Activated T-helper 9 cell treated with anti-CD3 and anti-CD28 coated beads, Interleukin-2, amount 50 U/mL, for 16 hours (primary cell): Measurements from ENCODE around the gene PKP4.

Experiments used
- DNase-seq: peaks from one replicate; pipeline ENCODE4 v3.0.0-alpha.2; 2020; ENCODE audit warnings: low read depth

The PKP4 gene

DNA sequence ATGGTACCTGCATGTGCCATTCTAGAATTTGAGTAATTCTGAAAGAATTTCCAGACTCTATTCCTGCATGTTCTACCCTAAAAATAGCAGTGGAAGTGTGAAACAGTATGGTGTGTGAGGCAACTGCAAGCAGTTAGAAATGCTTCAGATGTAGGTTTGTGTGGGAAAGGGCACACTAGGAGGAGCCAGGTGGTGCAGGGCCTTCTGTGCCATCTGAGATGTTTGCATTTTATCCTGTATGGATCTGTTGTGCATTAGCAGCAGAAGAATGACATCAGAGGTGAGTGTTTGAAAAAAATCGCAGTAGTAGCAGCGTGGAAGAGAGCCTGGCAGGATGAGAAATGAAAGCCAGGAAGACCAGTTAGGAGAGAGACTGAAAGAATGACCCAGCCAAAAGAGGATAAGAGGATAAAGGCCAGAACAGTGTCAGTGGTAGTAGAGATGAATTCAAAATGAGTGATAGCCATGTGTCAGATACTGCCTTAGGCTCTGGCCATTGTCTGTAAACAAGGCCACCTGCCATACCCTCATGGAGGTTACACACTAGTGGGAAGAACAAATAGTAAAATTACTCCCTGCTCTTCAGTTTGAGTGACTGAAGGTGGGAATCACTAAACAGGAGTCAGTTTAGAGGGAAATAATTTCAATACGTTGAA, 142.2 kb downstream of the PKP4 start:
- DNase-seq = no peak

DNA sequence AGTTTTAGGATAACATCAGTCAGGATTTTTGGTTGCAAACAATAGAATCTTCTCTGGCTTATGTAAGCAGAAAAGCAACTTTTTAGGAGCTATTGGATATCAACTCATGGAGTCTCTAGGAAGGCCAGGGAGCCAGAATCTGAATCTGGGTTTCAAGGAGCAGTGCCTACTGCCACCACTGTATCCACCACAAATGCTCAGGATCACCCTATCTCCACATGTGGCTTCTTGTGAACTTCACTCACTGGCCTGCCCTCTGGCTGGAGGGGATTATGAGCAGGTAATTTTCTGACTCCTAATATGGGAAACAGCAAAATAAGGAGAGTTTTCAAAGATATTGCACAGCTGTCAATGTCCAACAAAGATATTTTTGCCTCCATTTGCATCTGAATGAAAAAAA, 142.9 kb downstream of the PKP4 start:
- no peak for DNase-seq

DNA sequence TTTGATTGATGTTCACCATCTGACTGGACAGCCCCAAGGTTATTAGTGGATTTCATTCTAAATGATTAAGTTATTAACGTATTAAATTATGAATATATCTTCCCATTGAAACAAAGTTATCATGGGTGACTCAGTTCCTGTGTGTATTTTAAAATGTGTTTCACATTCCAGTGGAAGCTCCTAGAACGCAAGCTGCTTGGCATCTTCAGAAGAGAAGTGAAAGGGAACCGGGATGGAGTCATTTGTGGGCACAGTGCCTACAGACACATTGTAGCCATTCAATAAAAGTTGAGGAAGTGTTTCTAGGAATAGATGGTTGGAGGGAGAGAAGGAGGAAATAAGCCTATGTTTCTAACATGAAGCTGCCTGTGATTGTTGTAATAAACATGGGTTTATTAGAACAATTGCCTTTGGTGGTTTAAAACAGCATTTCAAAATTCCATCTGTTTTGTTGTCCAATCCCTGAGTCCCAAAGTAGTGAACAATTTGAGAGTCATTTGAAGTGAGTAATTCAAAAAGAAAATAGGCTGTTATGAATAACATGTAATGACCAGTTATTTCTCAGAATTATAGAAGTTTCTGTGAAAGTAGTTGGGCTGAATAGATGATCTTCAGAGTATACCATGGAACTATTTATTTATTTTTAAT, 143.5 kb downstream of the PKP4 start:
- no peak for DNase-seq

DNA sequence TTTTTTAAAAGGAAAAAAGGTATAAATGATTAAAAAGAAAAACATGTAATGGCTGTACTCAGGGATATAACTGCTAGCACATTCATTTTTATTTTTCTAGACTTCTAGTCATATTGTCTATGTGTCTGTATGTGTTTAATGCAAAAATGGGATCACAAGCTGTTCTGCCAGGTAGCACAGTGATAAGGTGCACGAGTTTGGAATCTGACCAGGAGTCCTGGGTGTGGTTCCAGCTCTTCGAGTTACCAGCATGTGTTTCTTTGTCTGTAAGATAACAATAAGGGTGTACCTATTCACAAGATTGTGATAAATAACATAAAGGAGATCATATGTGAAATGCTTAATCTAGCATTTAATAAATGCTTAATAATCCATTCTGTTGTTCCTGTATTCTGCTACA, 145.3 kb downstream of the PKP4 start:
- no peak for DNase-seq

DNA sequence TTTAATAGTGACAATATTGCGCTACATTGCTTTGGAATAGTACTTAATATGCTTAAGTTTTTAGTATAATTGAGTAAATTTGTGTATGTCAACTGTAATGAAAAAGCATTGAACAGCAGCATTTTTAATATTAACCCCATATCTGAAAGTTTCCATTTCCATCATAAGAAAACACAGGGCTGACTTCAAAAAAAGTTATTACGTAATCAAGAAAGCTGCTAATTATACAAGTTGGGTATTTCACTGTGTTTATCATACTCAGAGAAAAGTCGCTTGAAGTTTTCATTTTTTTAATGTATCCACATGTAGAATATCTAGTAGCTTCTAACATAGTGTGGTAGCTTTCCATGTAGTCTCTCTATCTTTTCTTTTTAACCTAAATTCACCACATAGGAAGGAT, 146.5 kb downstream of the PKP4 start:
- no peak for DNase-seq

DNA sequence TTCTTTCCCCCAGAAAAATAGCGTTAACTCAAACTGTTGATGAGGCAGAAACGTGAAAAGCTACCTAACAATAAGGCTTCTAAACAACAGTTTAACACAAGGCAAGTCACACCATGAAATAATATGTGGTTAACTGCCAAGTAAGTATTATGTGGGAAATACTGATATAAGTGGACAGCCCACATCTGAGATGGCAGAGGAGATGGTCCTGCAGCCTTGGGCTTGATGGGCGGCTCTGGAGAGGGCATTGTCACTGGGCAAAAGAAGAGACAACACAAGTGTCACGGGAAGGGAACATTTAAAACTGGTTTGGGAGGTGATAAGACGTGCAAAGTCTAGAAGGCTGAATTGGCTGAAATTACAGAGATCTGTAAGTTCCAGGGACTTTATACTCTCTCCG, 147.2 kb downstream of the PKP4 start:
- DNase-seq = no peak

DNA sequence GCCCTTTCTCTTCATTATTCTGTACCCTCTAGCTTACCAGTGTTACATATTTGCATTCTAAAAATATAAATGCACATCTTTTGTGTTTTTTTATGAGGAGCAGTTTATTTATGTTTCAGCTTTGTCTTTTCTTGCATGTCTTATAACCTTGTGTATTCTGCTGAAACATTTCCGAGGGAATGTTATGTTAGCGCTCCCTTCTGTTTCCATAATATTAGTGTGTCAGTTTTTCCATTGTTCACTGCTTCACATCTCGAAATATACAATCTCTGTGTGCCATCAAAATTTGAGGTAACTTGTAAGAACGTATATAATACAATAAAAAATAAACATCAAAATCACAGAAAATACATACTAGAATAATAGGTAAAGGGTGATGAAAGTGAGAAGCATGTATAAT, 153.3 kb downstream of the PKP4 start:
- no peak for DNase-seq

DNA sequence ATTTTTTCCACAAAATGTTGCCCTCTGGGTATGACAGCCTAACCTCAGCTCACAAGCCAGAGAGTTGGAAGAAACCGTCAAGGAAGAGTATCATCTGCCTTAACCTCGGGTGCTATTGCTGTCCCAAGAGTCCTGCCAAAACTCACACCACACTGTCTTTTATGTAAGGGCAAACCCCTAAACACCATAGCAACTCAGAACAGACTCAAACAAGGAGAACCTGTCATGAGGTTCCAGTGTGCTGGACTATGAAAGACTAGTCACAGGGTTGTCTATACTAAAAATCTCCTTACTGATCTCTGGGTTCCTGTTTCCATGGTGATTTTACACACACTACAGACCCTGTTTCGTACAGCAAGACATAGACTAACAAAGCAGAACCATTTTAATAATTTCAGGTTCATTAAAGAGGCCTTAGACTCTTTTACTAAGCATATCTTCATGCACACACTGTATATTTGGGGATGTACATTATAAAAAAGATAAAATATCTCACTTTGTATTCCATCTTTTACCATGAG, 159.8 kb downstream of the PKP4 start:
- no peak for DNase-seq

DNA sequence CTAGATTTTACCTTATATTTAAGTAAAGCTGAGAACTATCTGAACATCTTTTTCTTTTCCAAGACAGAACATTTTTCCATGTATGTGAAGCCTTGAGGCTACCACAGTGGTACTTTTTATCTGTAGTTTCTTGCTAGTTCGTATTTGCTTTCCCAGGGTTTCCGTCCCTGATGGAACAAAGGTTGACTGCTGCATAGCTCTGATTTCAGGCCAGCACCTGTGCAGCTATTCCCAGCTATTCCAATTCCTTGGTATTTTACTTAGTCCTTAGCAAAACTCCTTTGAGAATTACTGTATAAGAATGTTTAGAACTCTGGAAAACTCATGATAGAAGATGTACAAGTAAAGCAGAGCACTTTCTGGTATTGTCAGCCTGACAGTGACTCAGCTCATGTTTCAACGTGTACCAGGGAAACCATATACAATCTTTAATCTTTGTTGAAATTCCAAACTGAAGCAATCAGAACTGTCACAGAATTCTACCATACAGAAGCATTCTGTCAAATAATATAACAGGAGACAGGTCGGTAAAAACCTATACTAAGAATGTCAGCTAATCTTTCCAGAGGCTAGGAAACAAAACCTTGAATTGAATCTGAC, 162.2 kb downstream of the PKP4 start:
- no peak for DNase-seq

DNA sequence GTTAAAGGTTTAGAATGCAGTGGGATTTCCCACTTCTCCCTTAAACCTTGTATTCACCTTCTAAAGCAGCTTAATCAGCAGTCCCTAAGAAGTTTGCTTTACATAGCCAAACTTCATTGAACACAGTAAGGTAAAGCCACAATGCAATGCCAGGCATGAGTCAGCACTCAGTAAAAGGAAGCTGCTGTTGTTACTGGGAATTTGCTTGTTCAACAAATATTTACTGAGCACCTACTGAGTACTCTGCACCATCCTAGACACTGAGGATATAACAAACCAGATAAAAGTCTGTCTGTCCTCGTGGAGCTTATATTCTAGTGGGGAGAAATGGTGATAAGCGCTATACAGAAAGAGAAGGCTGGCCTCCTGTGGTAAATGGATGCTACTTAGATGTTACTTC, 162.7 kb downstream of the PKP4 start:
- DNase-seq = no peak

DNA sequence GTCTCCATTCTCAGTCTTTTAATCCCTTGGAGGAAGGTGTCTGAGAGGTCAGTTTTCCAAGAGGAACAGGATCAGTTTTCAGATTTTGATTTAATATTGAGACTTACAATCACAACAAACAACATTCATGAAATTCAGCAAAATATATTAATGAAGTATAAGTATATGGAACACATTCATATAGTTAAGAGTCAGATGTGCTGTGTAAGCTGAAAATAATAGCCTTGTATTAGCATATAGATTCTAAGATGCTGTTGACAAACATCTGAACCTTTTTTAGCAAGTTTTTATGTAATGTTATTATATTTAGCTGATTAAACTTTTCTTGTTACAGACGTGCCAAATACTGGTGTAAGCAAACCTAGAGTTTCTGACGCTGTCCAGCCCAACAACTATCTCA, 163.9 kb downstream of the PKP4 start:
- no peak for DNase-seq

DNA sequence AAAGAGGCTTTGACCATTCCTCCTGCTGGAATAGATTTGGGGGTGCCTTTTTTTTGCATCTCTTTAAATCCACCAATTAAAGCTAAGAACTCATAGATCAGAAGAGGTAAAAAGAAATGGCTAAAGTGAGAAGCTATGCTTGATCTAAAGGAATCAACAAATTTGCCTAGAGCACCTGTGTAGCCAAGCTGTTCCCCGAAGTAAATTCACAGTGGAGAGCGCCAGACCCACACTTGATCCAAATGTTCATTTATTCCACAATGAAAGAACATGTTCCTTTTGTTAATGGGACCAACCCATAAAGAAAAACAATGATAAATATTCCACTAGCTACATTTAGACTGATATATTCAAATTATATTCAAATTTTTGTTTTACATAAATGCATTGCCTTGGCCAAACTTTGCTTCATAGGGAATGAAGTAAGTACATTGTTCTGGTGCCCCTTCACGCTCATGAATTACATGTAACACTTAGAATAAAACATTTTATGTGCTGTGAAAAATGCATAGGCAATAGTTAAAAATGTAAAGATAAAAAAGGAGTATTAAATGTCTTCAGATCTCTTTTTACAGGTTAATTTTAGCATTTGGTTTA, 167.4 kb downstream of the PKP4 start:
- DNase-seq = no peak

DNA sequence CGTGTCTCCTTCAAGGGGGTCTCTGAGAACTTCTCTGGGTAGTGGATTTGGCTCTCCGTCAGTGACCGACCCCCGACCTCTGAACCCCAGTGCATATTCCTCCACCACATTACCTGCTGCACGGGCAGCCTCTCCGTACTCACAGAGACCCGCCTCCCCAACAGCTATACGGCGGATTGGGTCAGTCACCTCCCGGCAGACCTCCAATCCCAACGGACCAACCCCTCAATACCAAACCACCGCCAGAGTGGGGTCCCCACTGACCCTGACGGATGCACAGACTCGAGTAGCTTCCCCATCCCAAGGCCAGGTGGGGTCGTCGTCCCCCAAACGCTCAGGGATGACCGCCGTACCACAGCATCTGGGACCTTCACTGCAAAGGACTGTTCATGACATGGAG, 168.2 kb downstream of the PKP4 start:
- DNase-seq = no peak

DNA sequence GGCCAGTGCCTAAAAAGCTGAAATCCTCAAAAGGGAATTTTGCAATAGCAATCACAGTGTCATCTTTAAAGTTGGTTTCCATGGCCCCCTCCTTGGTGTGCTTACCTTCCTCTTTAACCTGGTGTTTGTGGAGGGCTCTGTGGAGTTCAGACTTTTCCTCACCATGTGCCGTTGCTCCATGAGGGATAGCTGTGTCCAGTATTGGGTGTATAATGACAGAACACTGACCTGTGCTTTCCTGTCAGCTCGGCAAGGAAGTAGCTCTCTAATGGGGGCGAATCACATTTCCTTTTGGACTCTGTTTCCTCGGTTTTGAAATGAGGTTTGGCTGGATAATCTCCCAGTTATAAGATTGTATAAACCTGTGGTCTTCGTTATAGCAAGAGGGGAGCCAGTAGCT, 172.4 kb downstream of the PKP4 start:
- DNase-seq = no peak

DNA sequence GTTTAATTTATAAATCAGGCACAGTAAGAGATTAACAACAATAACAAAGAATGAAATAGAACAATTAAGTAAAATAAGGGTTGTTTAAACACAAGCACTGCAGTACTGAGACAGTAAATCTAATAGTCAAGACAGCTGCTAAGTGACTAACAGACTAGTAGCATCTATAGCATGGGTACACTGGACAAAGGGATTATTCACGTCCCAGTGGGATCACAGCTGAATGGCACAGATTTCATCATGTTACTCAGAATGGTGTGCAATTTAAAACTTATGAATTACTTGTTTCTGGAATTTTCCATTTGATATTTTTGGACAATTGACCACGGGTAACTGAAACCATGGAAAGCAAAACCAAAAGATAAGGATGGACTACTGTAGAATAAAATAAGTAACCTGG, 176.5 kb downstream of the PKP4 start:
- no peak for DNase-seq

DNA sequence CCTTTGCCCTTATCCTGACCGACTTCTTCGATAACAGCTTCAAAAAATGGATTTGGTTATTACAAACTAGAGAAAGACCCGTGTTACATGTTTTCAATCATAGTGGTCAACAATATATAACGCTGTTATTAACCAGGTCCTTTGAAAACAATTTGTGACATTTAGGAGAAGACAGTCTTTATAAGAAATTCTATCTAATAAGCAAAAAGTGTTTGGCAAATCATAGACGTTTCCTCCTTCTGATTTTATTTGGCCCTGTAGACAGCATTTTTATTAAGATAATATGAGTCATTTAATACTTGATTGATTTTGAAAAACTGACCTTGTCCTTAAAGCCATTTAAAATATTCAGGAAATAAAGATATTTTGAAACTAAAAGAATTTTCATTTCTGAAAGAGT, 177.9 kb downstream of the PKP4 start:
- no peak for DNase-seq

DNA sequence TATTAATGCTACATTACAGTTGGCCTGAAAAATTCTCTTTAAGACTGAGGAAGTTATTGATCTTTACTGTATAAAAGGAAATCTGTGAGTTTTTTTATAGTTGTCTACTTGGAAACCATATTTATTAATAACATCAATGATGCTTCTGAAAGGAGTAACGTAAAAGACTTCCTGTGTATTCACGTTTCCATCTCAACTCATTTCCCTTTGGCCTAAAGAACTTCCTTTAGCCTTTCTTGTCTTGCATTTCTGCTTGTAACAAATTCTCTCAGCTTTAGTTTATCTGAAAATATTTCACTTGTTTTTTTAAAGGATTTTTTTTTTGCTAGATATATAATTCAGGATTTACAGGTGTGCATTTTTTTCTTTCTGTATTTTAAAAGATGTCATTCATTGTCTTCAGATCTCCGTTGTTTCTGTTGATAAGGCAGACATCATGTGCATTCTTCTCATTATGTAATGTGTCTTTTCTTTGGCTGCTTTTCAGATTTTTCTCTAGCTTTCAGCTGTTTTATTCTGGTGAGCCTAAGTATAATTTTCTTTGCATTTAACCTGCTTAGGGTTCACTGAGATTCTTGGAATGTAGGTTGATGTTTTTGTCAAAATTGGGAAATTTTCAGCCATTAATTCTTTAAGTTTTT, 179.3 kb downstream of the PKP4 start:
- DNase-seq = no peak

DNA sequence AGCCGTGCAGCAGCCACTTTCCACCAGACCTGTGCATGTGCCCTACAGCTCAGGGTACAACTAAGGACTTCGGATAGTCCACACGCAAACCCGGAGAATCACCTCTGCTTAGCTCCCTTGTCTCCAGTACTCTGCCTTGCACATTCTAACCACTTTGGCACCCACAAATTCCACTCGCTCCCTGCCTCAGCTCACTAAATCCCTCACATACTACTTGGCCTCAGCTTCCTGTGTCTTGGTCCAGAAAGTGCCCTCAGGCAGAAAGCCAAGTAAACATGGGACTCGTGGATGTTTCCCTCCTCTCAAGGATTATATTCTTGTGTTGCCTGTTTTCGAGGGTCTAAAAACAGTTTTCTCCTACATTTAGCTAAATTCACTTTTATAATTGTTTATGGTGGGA, 180.6 kb downstream of the PKP4 start:
- no peak for DNase-seq

DNA sequence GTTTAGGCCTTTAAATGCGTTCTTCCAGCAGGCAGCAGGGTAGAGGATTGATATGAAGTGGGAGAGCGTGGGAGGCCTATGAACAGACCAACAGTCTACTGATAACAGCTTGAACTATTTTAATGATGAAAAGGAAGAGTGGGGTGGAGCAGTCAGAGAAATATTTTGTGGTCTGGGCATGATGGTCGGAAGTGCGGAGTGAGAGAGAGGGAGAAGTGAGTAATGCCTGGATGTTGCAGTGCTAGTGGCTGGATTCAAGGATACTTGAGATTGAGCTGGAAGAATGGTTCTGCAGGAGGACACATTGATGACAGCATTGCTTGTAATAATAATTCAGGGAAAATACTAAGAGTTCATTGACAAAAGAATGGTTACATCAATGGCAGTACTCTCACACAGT, 187.4 kb downstream of the PKP4 start:
- DNase-seq = no peak

DNA sequence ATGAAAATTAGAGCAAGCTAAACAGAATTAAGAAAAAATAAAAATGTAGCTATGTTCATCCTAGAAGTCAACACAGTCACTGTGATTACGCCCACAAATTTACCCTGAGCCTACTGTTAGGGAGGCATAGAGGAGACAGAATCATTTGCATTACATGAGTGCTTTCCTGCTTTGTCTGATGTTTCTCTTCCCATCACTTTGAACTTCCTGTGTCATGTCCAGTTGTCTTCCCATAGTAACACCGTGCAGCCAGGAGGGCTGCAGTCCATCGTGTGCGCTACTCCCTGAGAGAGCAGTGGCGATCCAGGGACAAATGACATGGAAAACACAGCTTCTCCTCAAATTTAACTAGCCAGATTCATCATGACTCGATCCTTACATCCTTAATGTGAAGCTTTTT, 188.5 kb downstream of the PKP4 start:
- no peak for DNase-seq

DNA sequence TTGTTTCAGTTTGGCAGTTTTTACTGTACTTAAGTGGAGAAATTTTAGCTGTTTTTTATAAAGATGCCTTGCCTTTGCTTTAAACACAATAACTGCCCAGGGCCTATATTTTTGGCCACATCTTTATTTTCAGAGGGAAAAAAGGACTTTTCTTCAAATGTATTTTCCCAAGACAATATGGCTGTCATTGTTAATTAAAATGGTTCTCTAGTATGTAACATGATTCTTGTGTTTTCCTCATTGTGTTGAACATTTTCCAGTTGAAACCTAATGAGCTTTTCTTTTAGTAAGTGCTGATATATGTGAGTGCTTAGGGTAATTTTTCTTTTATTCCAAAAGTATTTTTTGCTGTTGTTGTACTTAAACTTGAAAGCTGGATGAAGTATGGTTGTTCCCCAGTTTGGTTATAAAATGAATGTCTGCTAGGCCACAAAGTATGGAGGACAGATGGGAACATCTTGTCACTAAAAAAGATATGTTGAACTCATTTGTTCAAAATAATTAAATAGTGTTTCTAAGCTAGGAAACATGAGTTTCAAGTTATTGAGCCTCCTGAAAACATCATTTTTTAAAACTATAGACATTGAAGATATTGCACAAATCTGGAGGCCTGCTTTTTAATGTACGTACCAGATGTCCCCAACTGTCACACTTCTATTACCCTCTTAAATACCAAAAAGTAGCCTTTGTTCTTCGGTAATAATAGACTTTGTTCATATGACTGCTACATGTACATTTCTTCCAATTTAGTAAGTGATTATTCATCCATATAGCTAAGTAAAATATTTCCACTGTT, 190.9 kb downstream of the PKP4 start:
- no peak for DNase-seq

DNA sequence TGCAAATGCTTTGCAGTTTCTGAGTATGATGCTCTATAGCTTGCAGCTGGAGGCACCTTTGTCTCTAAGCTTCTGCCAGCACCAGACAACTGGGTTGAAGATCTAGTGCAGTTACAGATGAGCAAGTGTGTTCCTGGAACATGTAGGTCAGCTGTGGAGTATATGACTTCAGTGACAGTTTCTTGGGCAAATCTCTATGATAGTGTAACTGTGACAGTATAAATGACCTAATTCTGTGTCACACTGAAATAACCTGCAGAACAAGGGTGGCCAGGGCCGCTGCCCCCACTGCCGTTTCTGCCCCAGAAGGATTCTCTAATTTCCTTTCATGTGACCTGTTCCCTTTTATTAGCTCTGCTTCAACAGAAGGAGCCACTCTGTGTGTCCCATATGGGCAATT, 193.1 kb downstream of the PKP4 start:
- no peak for DNase-seq
